HG03342 (cell line): ENCODE data around the gene SGCA.

Source experiments
- ATAC-seq: cut with Tn5 transposase; IDR thresholded peaks from one replicate; pipeline ENCODE4 v1.9.1; 2021; ENCODE audit warnings: mild to moderate bottlenecking, moderate library complexity; ENCODE audit not compliant: unreplicated experiment

The SGCA gene

DNA sequence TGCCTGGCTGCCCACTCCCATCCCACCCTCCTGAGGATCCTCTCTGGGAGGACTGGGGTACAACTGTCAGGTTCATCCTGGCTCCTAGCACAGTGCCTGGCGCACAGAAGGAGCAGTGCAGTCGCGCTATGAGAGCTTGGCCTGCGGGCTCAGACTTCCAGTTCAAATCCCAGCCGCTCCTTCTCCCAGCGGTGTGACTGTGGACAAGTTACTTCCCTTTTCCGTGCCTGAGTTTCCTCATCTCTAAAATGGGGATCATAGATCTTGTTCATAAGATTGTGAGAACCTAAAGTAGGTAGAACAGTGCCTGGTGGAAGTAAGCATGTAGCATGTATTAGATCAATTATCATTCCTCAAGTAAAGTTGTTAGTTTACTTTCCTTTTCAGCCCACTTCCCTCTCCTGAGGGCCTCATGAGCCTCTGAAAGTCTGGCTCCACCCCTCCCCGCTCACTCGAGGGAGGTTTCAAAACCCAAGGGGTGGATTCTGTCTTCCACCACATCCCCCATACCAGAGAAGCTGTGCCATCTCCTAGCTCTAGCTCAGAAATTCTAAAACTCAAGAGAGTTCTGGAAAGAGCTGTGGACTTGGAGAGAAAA, 55.6 kb downstream of the SGCA start:
- no peak for ATAC-seq

DNA sequence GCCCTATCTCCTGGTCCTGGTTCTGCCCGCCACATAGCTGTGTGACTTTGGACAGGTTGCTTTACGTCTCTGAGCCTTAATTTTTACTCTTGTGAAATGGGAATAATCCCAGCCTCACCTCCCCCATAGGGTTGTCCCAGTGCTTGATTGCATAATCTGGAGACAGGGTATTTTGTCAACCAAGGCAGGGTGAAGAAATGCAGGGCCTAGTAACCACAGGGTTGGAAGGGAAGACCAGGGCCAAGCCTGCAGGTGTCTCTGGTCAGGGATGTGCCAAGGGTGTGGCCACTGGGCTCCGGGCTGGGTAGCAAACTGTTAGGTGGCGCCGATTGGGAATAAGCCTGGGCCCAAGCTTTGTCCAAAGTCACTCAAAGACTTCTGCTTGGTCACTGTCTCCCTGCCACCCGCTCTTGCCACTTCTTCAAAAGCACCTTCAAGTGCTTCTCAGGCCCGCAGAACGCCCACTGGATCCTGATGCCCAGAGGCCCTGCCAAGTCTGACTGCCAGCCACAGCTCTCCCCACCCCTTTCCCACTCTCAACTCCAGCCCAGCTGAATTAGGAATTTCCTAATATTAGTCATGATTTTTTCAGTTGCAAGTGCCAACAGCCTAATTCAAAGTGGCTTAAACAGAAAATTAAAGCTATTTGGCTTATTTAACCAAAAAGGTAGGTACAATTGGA, 56.2 kb downstream of the SGCA start:
- ATAC-seq, result no peak

DNA sequence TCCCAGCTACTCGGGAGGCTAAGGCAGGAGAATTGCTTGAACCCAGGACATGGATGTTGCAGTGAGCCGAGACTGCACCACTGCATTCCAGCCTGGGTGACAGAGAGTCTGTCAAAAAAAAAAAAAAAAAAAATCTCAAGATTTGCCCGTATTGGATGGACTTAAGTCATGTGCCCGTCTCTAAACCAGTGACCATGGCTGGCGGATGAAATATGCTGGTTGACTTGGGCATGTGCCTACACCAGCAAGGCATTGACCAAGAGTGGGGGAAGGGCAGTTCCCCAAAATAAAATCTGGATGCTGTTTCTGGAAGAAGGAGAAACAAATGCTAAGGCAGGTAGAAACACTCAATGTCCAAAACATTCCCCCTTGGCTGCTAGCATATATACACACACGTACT, 57.1 kb downstream of the SGCA start:
- ATAC-seq, result no peak
